CD14-positive monocyte (primary cell): ENCODE results near the gene KRT74. TPM values are rescaled to one million over a fixed set of nuclear protein-coding genes. Genes with fewer than 3 reads are reported as not detected.

Experiments
- DNase-seq, 3 donors: peaks; one replicate each; pipeline ENCODE4 v3.0.0-alpha.2; 2011 to 2022
- H2AFZ ChIP-seq: 2 replicates; pipeline ENCODE4 v1.6.0; 2012; ENCODE audit warnings: mild to moderate bottlenecking, low read depth, low read length, inconsistent platforms; ENCODE audit not compliant: insufficient read depth, poor library complexity, severe bottlenecking
- H3K27ac ChIP-seq, 2 donors: 1 replicate in 1 of 2; 2 replicates in 1 of 2; pipeline ENCODE4 v1.5.1; 2012 to 2013; ENCODE audit warnings: low read length in 2 of 2, control low read depth in 1 of 2, inconsistent platforms in 1 of 2, low read depth in 1 of 2, mild to moderate bottlenecking in 1 of 2
- H3K27me3 ChIP-seq, 2 donors: one replicate each; pipeline versions ENCODE4 v1.6.0 to v1.6.1; 2011 to 2013; ENCODE audit warnings: low read length in 2 of 2; ENCODE audit not compliant: control insufficient read depth in 2 of 2, insufficient read depth in 2 of 2
- H3K36me3 ChIP-seq, 2 donors: replicated peaks in 1 of 2; 1 replicate in 1 of 2; 2 replicates in 1 of 2; pipeline versions ENCODE4 v1.5.1 to v1.6.1; 2012 to 2013; ENCODE audit warnings: low read length in 2 of 2, control low read depth in 1 of 2, inconsistent platforms in 1 of 2, mild to moderate bottlenecking in 1 of 2; ENCODE audit not compliant: insufficient read depth in 2 of 2, control insufficient read depth in 1 of 2
- H3K4me1 ChIP-seq, 2 donors: 1 replicate in 1 of 2; 2 replicates in 1 of 2; pipeline versions ENCODE4 v1.5.1 to v1.6.1; 2012 to 2013; ENCODE audit warnings: low read length in 2 of 2, control low read depth in 1 of 2, inconsistent platforms in 1 of 2, mild to moderate bottlenecking in 1 of 2, moderate library complexity in 1 of 2; ENCODE audit not compliant: insufficient read depth in 2 of 2, control insufficient read depth in 1 of 2
- H3K4me2 ChIP-seq: replicated peaks from 2 replicates; pipeline ENCODE3; 2012; ENCODE audit warnings: low read length, moderate library complexity, mild to moderate bottlenecking; ENCODE audit not compliant: poor library complexity, severe bottlenecking; ENCODE audit errors: extremely low read depth
- H3K4me3 ChIP-seq, 3 experiments: fragments of 200-600 bp in 1 of 3; sonication (generic) in 1 of 3; replicated peaks in 1 of 3; 1 replicate in 2 of 3; 2 replicates in 1 of 3; pipeline ENCODE4 v1.5.1; 2011 to 2013; ENCODE audit warnings: low read length in 3 of 3, mild to moderate bottlenecking in 3 of 3, control low read depth in 2 of 3, low read depth in 2 of 3, inconsistent platforms in 1 of 3, moderate library complexity in 1 of 3
- H3K79me2 ChIP-seq: 2 replicates; pipeline ENCODE4 v1.6.0; 2012; ENCODE audit warnings: mild to moderate bottlenecking, control low read depth, inconsistent platforms, low read length, moderate library complexity; ENCODE audit not compliant: insufficient read depth
- H3K9ac ChIP-seq: 2 replicates; pipeline ENCODE4 v1.6.0; 2017; ENCODE audit warnings: low read length, mild to moderate bottlenecking; ENCODE audit not compliant: insufficient read depth, poor library complexity, severe bottlenecking
- H3K9me3 ChIP-seq, 2 donors: replicated peaks in 1 of 2; 1 replicate in 1 of 2; 2 replicates in 1 of 2; pipeline versions ENCODE4 v1.5.1 to v1.6.1; 2012 to 2013; ENCODE audit warnings: low read length in 2 of 2, control low read depth in 1 of 2; ENCODE audit not compliant: control insufficient read depth in 1 of 2, insufficient read depth in 1 of 2
- H4K20me1 ChIP-seq: 2 replicates; pipeline ENCODE4 v1.6.0; 2012; ENCODE audit warnings: mild to moderate bottlenecking, low read length, control low read depth, moderate library complexity; ENCODE audit not compliant: insufficient read depth
- H3K27ac Mint-ChIP-seq, 7 donors: one replicate each; pipeline ENCODE4 v1.8.0; 2020; ENCODE audit warnings: mild to moderate bottlenecking in 7 of 7, mixed read lengths in 7 of 7, moderate library complexity in 6 of 7, inconsistent platforms in 2 of 7
- H3K27me3 Mint-ChIP-seq, 3 donors: one replicate each; pipeline ENCODE4 v1.8.0; 2021 to 2022; ENCODE audit warnings: low read depth in 3 of 3, mild to moderate bottlenecking in 3 of 3, mixed read lengths in 3 of 3, moderate library complexity in 3 of 3, inconsistent platforms in 1 of 3
- H3K36me3 Mint-ChIP-seq, 2 donors: one replicate each; pipeline ENCODE4 v1.8.0; 2020; ENCODE audit warnings: mixed read lengths in 2 of 2, inconsistent platforms in 1 of 2, mild to moderate bottlenecking in 1 of 2
- H3K4me1 Mint-ChIP-seq: one replicate; pipeline ENCODE4 v1.8.0; 2020; ENCODE audit warnings: mild to moderate bottlenecking, mixed read lengths
- H3K4me3 Mint-ChIP-seq, 2 donors: one replicate each; pipeline ENCODE4 v1.8.0; 2020; ENCODE audit warnings: mild to moderate bottlenecking in 2 of 2, mixed read lengths in 2 of 2, moderate library complexity in 1 of 2
- H3K9me3 Mint-ChIP-seq, 7 donors: one replicate each; pipeline ENCODE4 v1.8.0; 2020 to 2022; ENCODE audit warnings: mixed read lengths in 7 of 7, mild to moderate bottlenecking in 6 of 7, moderate library complexity in 6 of 7, inconsistent platforms in 2 of 7
- CTCF ChIP-seq: fragments of 200-600 bp; IDR thresholded peaks from one replicate; pipeline ENCODE4 v1.8.0; 2022; ENCODE audit warnings: antibody characterized with exemption, mild to moderate bottlenecking
- WGBS: methylation state at CpG from one replicate; pipeline ENCODE4 v1.1.5; 2013; ENCODE audit warnings: missing lambda C conversion rate; ENCODE audit not compliant: insufficient coverage; 5-methylcytosine and 5-hydroxymethylcytosine counted together
- intact Hi-C, 2 donors: fragments of 100-400 bp; cut with micrococcal nuclease; formaldehyde crosslinking; loops; one replicate each; pipeline versions ENCODE4 v1.15.0 to v1.15.1; 2023
- polyA plus RNA-seq, 3 donors: library from polyadenylated mRNA; depleted of rRNA in 1 of 3; unstranded in 2 of 3; stranded (reverse) in 1 of 3; fragments of 300-500 nt in 2 of 3; fragments of >200 nt in 1 of 3; fragmentation: Illumina TruSeq in 2 of 3; gene quantifications; 1 replicate in 2 of 3; 2 replicates in 1 of 3; pipeline ENCODE4 v1.2.3, GENCODE V29; 2012 to 2021

The KRT74 gene
- polyA plus RNA-seq, 3 donors = not detected

GRCh38 chr12:52531566-52532300 is 41.9 kb downstream of the KRT74 start:
- H3K27ac Mint-ChIP-seq = peak overlapping the region in 4 of 7 donors; percentile 26 to 80 (median 60)
- H2AFZ ChIP-seq = peak overlapping the region; percentile 2
- no peaks in the 10 kb centered on the region for H3K79me2 ChIP-seq
- H3K9me3 Mint-ChIP-seq = peaks cover 0 to 1% (median 0%) of the 10 kb centered on the region in 7 donors
- no peak for TF ChIP-seq CTCF
- H3K4me2 ChIP-seq = peak overlapping the region; percentile 12
- peaks cover 14% of the 10 kb centered on the region for H3K4me1 Mint-ChIP-seq
- intact Hi-C loops = no loop called here
- H3K9me3 ChIP-seq = no peaks in the 10 kb centered on the region
- no peak overlapping the region for H3K9ac ChIP-seq
- no peak overlapping the region for H3K4me3 ChIP-seq
- peak overlapping the region in 1 of 2 donors; percentile 69 for H3K4me3 Mint-ChIP-seq
- H4K20me1 ChIP-seq = no peaks in the 10 kb centered on the region
- no peaks in the 10 kb centered on the region for H3K36me3 ChIP-seq
- H3K27me3 Mint-ChIP-seq = peaks cover 0 to 6% (median 0%) of the 10 kb centered on the region in 3 donors
- 36% methylated on average over 13 of the region's 18 CpGs for WGBS
- H3K36me3 Mint-ChIP-seq = no peaks in the 10 kb centered on the region
- peak; percentile 27 to 73 (median 52) for DNase-seq
- H3K27me3 ChIP-seq = no peaks in the 10 kb centered on the region
- peak overlapping the region in 1 of 2 donors; percentile 47 for H3K27ac ChIP-seq
- peaks cover 10 to 18% of the 10 kb centered on the region in 2 donors for H3K4me1 ChIP-seq

GRCh38 chr12:52530905-52531304 is 42.7 kb downstream of the KRT74 start:
- H2AFZ ChIP-seq = no peak overlapping the region
- no peak for TF ChIP-seq CTCF
- no peak overlapping the region for H3K9ac ChIP-seq
- peak overlapping the region in 2 of 7 donors; percentile 46 to 66 for H3K27ac Mint-ChIP-seq
- H3K9me3 ChIP-seq = no peaks in the 10 kb centered on the region
- no peak for DNase-seq
- H3K27me3 ChIP-seq = no peaks in the 10 kb centered on the region
- peaks cover 14% of the 10 kb centered on the region for H3K4me1 Mint-ChIP-seq
- peaks cover 10 to 18% of the 10 kb centered on the region in 2 donors for H3K4me1 ChIP-seq
- peaks cover 0 to 6% (median 0%) of the 10 kb centered on the region in 3 donors for H3K27me3 Mint-ChIP-seq
- H3K9me3 Mint-ChIP-seq = peaks cover 0 to 1% (median 0%) of the 10 kb centered on the region in 7 donors
- H4K20me1 ChIP-seq = no peaks in the 10 kb centered on the region
- WGBS = no CpG with 5 or more reads among the region's 2 CpGs
- H3K27ac ChIP-seq = no peak overlapping the region
- no peaks in the 10 kb centered on the region for H3K79me2 ChIP-seq
- no peak overlapping the region for H3K4me2 ChIP-seq
- no peaks in the 10 kb centered on the region for H3K36me3 ChIP-seq
- no peak overlapping the region for H3K4me3 ChIP-seq
- no peak overlapping the region for H3K4me3 Mint-ChIP-seq
- intact Hi-C loops = no loop called here
- no peaks in the 10 kb centered on the region for H3K36me3 Mint-ChIP-seq
